ENCODE measurements around the gene TBX4. TPM values are rescaled to one million over a fixed set of nuclear protein-coding genes. Genes with fewer than 3 reads are reported as not detected.
A peak's percentile ranks its signal among the peaks of the same experiment; 100 is the strongest.

The TBX4 gene
- total RNA-seq, 4 donors from 2014 or later = 1.1 to 4.7 TPM; not detected in 2

- TF ChIP-seq, protein P1, sequence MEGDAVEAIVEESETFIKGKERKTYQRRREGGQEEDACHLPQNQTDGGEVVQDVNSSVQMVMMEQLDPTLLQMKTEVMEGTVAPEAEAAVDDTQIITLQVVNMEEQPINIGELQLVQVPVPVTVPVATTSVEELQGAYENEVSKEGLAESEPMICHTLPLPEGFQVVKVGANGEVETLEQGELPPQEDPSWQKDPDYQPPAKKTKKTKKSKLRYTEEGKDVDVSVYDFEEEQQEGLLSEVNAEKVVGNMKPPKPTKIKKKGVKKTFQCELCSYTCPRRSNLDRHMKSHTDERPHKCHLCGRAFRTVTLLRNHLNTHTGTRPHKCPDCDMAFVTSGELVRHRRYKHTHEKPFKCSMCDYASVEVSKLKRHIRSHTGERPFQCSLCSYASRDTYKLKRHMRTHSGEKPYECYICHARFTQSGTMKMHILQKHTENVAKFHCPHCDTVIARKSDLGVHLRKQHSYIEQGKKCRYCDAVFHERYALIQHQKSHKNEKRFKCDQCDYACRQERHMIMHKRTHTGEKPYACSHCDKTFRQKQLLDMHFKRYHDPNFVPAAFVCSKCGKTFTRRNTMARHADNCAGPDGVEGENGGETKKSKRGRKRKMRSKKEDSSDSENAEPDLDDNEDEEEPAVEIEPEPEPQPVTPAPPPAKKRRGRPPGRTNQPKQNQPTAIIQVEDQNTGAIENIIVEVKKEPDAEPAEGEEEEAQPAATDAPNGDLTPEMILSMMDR (IDR thresholded peaks at IDR 0.05; ENCODE audit: low read depth) = peak; percentile 18
These were observed 55.3 kb downstream of the TBX4 start for GRCh38 chr17:61507383-61508066.

- TF ChIP-seq, protein P1 (IDR thresholded peaks at IDR 0.05; ENCODE audit: low read depth) = peak; percentile 42
These were observed 56.7 kb downstream of the TBX4 start for GRCh38 chr17:61508912-61509311.

- TF ChIP-seq, protein P1 (IDR thresholded peaks at IDR 0.05; ENCODE audit: low read depth) = no peak
These were observed 58.0 kb downstream of the TBX4 start for GRCh38 chr17:61510237-61510636.

DNA sequence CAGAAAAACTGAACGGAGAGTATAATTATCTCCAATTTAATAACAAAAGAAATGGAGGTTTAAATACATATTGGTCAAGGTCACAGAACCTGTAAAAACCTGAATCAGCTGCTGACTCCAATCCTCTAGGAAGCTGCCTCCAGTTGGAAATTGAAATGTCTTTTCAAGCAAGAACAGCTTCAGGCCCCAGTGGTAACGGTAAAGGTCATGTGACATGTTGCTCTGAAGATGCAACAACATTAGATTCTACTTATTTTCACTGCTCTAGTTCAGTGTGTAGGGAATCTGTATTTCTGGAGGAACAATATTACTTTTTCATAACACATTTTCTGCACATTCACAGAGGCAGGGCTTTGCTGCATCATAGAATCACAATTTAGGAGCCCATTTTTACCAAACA, 58.8 kb downstream of the TBX4 start:
- TF ChIP-seq, protein P1 (IDR thresholded peaks at IDR 0.05; ENCODE audit: low read depth) = peak; percentile 14

GRCh38 chr17:61511480-61512182, 59.4 kb downstream of the TBX4 start:
- TF ChIP-seq, protein P1 (IDR thresholded peaks at IDR 0.05; ENCODE audit: low read depth) = peak; percentile 10

GRCh38 chr17:61514491-61514890, 62.3 kb downstream of the TBX4 start:
- TF ChIP-seq, protein P1 (IDR thresholded peaks at IDR 0.05; ENCODE audit: low read depth) = no peak

DNA sequence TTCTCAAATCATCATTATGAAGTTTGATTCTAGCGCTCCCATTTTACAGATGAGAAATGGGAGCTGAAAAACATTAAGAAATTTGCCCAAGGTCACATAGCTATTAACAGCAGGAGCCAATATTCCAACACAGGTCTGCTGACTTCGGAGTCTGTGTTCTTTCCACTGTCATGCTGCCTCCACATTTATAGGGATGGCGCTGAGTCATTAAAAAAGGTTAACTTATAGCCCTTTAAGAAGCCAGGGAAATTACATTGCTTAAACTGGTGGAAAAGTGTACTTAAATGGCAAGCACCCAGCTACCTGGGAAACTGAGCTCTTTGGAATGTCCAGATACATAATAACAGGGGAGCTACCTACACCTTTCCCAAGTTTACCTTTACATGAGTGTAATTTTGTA, 65.0 kb downstream of the TBX4 start:
- TF ChIP-seq, protein P1 (IDR thresholded peaks at IDR 0.05; ENCODE audit: low read depth) = no peak
